ENCODE results near the gene TFDP1. TPM values are rescaled to one million over a fixed set of nuclear protein-coding genes. Genes with fewer than 3 reads are reported as not detected.
A peak's percentile ranks its signal among the peaks of the same experiment; 100 is the strongest.

The TFDP1 gene
- total RNA-seq, 3 donors from 2014 or later (not counting 1 experiment from before 2014, with no cell fraction given): 26.3 to 44.3 (median 29.2) TPM

- Mint-ChIP-seq H3K27me3 (ENCODE audit: low read depth in 2 of 2) (no peaks in the 10 kb centered on the region), H3K4me1 (peaks cover 37 to 38% of the 10 kb centered on the region in 2 donors), H3K4me3 (no peak overlapping the region), H3K36me3 (no peaks in the 10 kb centered on the region), H3K27ac (peak overlapping the region; percentile 96 to 97), H3K9me3 (no peaks in the 10 kb centered on the region)
- H3K27ac ChIP-seq (ENCODE audit: low read length): no peak overlapping the region
- intact Hi-C loops (cut with micrococcal nuclease): no loop called here
- H3K4me3 ChIP-seq (ENCODE audit: low read length): no peak overlapping the region
- no peak for ATAC-seq
- TF ChIP-seq CTCF (IDR thresholded peaks at IDR 0.05): no peak
- DNase-seq: no peak
- H3K9me3 ChIP-seq (ENCODE audit: control insufficient read depth, insufficient read depth, low read length): no peaks in the 10 kb centered on the region
- no peaks in the 10 kb centered on the region for H3K27me3 ChIP-seq (ENCODE audit: control insufficient read depth, insufficient read depth, low read length)
- whole genome bisulfite sequencing (ENCODE audit: insufficient coverage): 97% methylated on average over 13 of the region's 13 CpGs
- H3K36me3 ChIP-seq (ENCODE audit: control insufficient read depth, insufficient read depth, low read length): no peaks in the 10 kb centered on the region
- H3K4me1 ChIP-seq (ENCODE audit: control insufficient read depth, insufficient read depth, low read length): peaks cover 35% of the 10 kb centered on the region
Observed at GRCh38 chr13:113609616-113610015, 25.1 kb downstream of the TFDP1 start.

- no peaks in the 10 kb centered on the region for H3K27me3 ChIP-seq (ENCODE audit: control insufficient read depth, insufficient read depth, low read length)
- WGBS (ENCODE audit: insufficient coverage): 96% methylated on average over 19 of the region's 19 CpGs
Observed at GRCh38 chr13:113610266-113610665, 25.7 kb downstream of the TFDP1 start.

GRCh38 chr13:113611996-113612395 is 27.4 kb downstream of the TFDP1 start:
- DNase-seq (no peak), ATAC-seq (no peak)
- no peaks in the 10 kb centered on the region for H3K36me3 ChIP-seq (ENCODE audit: control insufficient read depth, insufficient read depth, low read length)
- Mint-ChIP-seq H3K4me3 (no peak overlapping the region), H3K27me3 (ENCODE audit: low read depth in 2 of 2) (no peaks in the 10 kb centered on the region), H3K27ac (no peak overlapping the region), H3K36me3 (no peaks in the 10 kb centered on the region), H3K4me1 (peaks cover 19 to 27% of the 10 kb centered on the region in 2 donors), H3K9me3 (no peaks in the 10 kb centered on the region)
- 98% methylated on average over 5 of the region's 5 CpGs for WGBS (ENCODE audit: insufficient coverage)
- H3K27ac ChIP-seq (ENCODE audit: low read length): no peak overlapping the region
- intact Hi-C loops (cut with micrococcal nuclease): no loop called here
- H3K9me3 ChIP-seq (ENCODE audit: control insufficient read depth, insufficient read depth, low read length): no peaks in the 10 kb centered on the region
- no peak for TF ChIP-seq CTCF (IDR thresholded peaks at IDR 0.05)
- peaks cover 19% of the 10 kb centered on the region for H3K4me1 ChIP-seq (ENCODE audit: control insufficient read depth, insufficient read depth, low read length)
- no peaks in the 10 kb centered on the region for H3K27me3 ChIP-seq (ENCODE audit: control insufficient read depth, insufficient read depth, low read length)
- H3K4me3 ChIP-seq (ENCODE audit: low read length): no peak overlapping the region

More at GRCh38 chr13:113610266-113610665, 25.7 kb downstream of the TFDP1 start:
- no peak for DNase-seq
- Histone ChIP-seq H3K4me3 (ENCODE audit: low read length) (no peak overlapping the region), H3K27ac (ENCODE audit: low read length) (no peak overlapping the region), H3K36me3 (ENCODE audit: control insufficient read depth, insufficient read depth, low read length) (no peaks in the 10 kb centered on the region), H3K4me1 (ENCODE audit: control insufficient read depth, insufficient read depth, low read length) (peaks cover 30% of the 10 kb centered on the region), H3K9me3 (ENCODE audit: control insufficient read depth, insufficient read depth, low read length) (no peaks in the 10 kb centered on the region)
- no peak for TF ChIP-seq CTCF (IDR thresholded peaks at IDR 0.05)
- intact Hi-C loops (cut with micrococcal nuclease): no loop called here
- Mint-ChIP-seq H3K9me3 (no peaks in the 10 kb centered on the region), H3K4me3 (no peak overlapping the region), H3K27me3 (ENCODE audit: low read depth in 2 of 2) (no peaks in the 10 kb centered on the region), H3K4me1 (peaks cover 31 to 33% of the 10 kb centered on the region in 2 donors), H3K36me3 (no peaks in the 10 kb centered on the region), H3K27ac (peak overlapping the region; percentile 76 to 96)
- no peak for ATAC-seq

GRCh38 chr13:113612607-113613006 is 28.1 kb downstream of the TFDP1 start:
- no peaks in the 10 kb centered on the region for H3K27me3 Mint-ChIP-seq (ENCODE audit: low read depth in 2 of 2)

More at GRCh38 chr13:113612607-113613006, 28.1 kb downstream of the TFDP1 start:
- WGBS (ENCODE audit: insufficient coverage): 95% methylated on average over 10 of the region's 10 CpGs
- DNase-seq: no peak
- H3K4me3 Mint-ChIP-seq: no peak overlapping the region
- no peaks in the 10 kb centered on the region for H3K9me3 Mint-ChIP-seq
- TF ChIP-seq CTCF (IDR thresholded peaks at IDR 0.05): no peak
- Histone ChIP-seq H3K4me1 (ENCODE audit: control insufficient read depth, insufficient read depth, low read length) (peaks cover 13% of the 10 kb centered on the region), H3K36me3 (ENCODE audit: control insufficient read depth, insufficient read depth, low read length) (no peaks in the 10 kb centered on the region), H3K9me3 (ENCODE audit: control insufficient read depth, insufficient read depth, low read length) (no peaks in the 10 kb centered on the region), H3K27me3 (ENCODE audit: control insufficient read depth, insufficient read depth, low read length) (no peaks in the 10 kb centered on the region), H3K4me3 (ENCODE audit: low read length) (no peak overlapping the region), H3K27ac (ENCODE audit: low read length) (no peak overlapping the region)
- intact Hi-C loops (cut with micrococcal nuclease): no loop called here
- H3K36me3 Mint-ChIP-seq: no peaks in the 10 kb centered on the region
- no peak for ATAC-seq
- no peak overlapping the region for H3K27ac Mint-ChIP-seq
- H3K4me1 Mint-ChIP-seq: peaks cover 13 to 23% of the 10 kb centered on the region in 2 donors
